Muscle of leg (tissue), 11 donors: Measurements from ENCODE around the gene HUS1B. TPM values are rescaled to one million over a fixed set of nuclear protein-coding genes. Genes with fewer than 3 reads are reported as not detected.
A peak's percentile ranks its signal among the peaks of the same experiment; 100 is the strongest.

Experiments used
- DNase-seq: peaks from one replicate; pipeline ENCODE4 v3.0.0; 2013
- H3K27ac ChIP-seq: one replicate; pipeline ENCODE4 v1.5.1; 2013; ENCODE audit warnings: mild to moderate bottlenecking, low read length, control low read depth
- H3K27me3 ChIP-seq: one replicate; pipeline ENCODE4 v1.6.1; 2013; ENCODE audit warnings: low read length; ENCODE audit not compliant: control insufficient read depth, insufficient read depth
- H3K36me3 ChIP-seq: one replicate; pipeline ENCODE4 v1.6.1; 2013; ENCODE audit warnings: low read length; ENCODE audit not compliant: control insufficient read depth, insufficient read depth
- H3K4me1 ChIP-seq: one replicate; pipeline ENCODE4 v1.6.1; 2013; ENCODE audit warnings: low read length; ENCODE audit not compliant: control insufficient read depth, insufficient read depth
- H3K4me3 ChIP-seq: one replicate; pipeline ENCODE4 v1.5.1; 2013; ENCODE audit warnings: low read length, control low read depth
- H3K9me3 ChIP-seq: replicated peaks from 2 replicates; pipeline ENCODE4 v1.6.1; 2013; ENCODE audit warnings: low read depth, low read length; ENCODE audit not compliant: control insufficient read depth
- WGBS: methylation state at CpG from one replicate; pipeline ENCODE4 v1.1.5; 2013; ENCODE audit warnings: missing lambda C conversion rate; ENCODE audit not compliant: insufficient coverage; 5-methylcytosine and 5-hydroxymethylcytosine counted together
- polyA plus RNA-seq, 8 donors: library from polyadenylated mRNA; unstranded; fragments of 120-200 nt; gene quantifications; one replicate each; pipeline versions ENCODE4 v1.2.1 to v1.2.3, GENCODE V29; 2013; ENCODE audit warnings: inconsistent platforms in 1 of 8, low replicate concordance in 1 of 8; ENCODE audit not compliant: insufficient read length in 8 of 8, insufficient read depth in 1 of 8
- total RNA-seq: library from RNA; stranded (reverse); fragments of 120-200 nt; gene quantifications from one replicate; pipeline ENCODE4 v1.2.4, GENCODE V29; 2013

HUS1B gene
- total and polyA plus RNA-seq, 9 donors, result 0.18 to 0.28 (median 0.19) TPM; not detected in 5

DNA sequence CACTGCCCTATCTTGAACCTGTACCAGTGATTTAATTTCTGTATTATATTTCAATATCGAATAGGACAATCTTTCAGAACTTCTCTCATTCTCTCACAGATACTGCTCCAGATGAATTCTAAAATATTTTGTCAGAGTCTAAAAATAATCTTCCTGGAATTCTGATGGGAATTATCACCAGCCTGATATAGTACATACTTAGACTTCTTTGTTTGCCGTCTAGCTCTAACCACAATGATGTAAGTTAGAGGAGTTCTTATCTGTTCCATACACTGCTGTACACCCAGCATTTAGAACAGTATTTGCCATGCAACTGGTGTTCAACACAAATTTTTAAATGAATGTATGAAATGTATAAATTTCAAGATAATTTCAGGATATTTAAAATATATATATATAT, 1.3 kb upstream of the HUS1B start:
- WGBS, result no CpG with 5 or more reads among the region's 2 CpGs
- Histone ChIP-seq H3K9me3 (peaks cover 5% of the 10 kb centered on the region), H3K27me3 (no peaks in the 10 kb centered on the region), H3K27ac (no peak overlapping the region), H3K4me1 (no peaks in the 10 kb centered on the region), H3K4me3 (no peak overlapping the region), H3K36me3 (peaks cover 3% of the 10 kb centered on the region)
- DNase-seq, result peak; percentile 5

GRCh38 chr6:657743-658142, 843 bp upstream of the HUS1B start:
- Histone ChIP-seq H3K36me3 (peaks cover 3% of the 10 kb centered on the region), H3K9me3 (peaks cover 5% of the 10 kb centered on the region), H3K4me3 (no peak overlapping the region), H3K27me3 (no peaks in the 10 kb centered on the region), H3K4me1 (no peaks in the 10 kb centered on the region), H3K27ac (no peak overlapping the region)
- DNase-seq, result no peak
- WGBS, result no CpG with 5 or more reads among the region's 1 CpG

DNA sequence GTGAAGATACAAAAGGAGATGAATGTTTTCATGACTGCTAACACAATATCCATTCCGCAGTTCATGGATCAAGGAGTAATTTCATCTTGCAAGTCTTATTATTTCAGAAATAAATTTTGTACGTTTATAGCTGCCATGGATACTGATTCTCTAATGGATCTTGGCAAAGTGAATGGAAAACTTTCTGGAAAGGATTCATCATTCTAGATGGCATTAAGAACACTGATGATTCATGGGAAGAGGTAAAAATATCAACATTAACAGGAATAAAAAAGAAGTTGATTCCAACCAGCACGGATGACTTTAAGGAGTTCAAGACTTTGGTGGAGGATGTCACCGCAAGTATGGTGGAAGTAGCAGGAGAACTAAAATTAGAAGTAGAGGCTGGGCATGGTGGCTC, 2.8 kb downstream of the HUS1B start:
- H3K9me3 ChIP-seq, result peaks cover 5% of the 10 kb centered on the region
- H3K27ac ChIP-seq, result no peak overlapping the region
- no peak for DNase-seq
- peaks cover 3% of the 10 kb centered on the region for H3K36me3 ChIP-seq
- no peak overlapping the region for H3K4me3 ChIP-seq
- WGBS, result 80% methylated on average over 2 of the region's 4 CpGs
- no peaks in the 10 kb centered on the region for H3K4me1 ChIP-seq
- H3K27me3 ChIP-seq, result no peaks in the 10 kb centered on the region

DNA sequence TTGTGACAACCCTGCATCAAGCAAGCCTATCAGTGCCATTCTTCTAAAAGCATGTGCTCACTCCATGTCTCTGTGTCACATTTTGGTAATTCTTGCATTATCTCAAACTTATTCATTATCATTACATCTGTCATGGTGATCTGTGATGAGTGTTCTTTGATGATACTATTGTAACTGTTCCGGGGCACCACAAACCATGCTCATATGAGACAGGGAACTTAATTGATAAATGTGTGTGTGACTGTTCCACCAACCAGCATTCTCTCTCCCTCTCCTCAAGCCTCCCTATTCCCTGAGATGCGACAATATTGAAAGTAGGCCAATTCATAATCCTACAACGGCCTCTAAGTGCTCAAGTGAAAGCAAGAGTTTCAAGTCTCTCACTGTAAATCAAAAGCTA, 4.0 kb downstream of the HUS1B start:
- no CpG with 5 or more reads among the region's 3 CpGs for WGBS
- Histone ChIP-seq H3K27me3 (no peaks in the 10 kb centered on the region), H3K4me1 (no peaks in the 10 kb centered on the region), H3K27ac (no peak overlapping the region), H3K9me3 (peaks cover 5% of the 10 kb centered on the region), H3K36me3 (peaks cover 3% of the 10 kb centered on the region), H3K4me3 (no peak overlapping the region)
- DNase-seq, result no peak

- Histone ChIP-seq H3K27ac (no peak overlapping the region), H3K9me3 (peaks cover 5% of the 10 kb centered on the region), H3K27me3 (no peaks in the 10 kb centered on the region), H3K4me3 (no peak overlapping the region), H3K4me1 (no peaks in the 10 kb centered on the region), H3K36me3 (no peaks in the 10 kb centered on the region)
- no CpG with 5 or more reads among the region's 4 CpGs for WGBS
- no peak for DNase-seq
Observed at GRCh38 chr6:650098-650497, 6.8 kb downstream of the HUS1B start.

DNA sequence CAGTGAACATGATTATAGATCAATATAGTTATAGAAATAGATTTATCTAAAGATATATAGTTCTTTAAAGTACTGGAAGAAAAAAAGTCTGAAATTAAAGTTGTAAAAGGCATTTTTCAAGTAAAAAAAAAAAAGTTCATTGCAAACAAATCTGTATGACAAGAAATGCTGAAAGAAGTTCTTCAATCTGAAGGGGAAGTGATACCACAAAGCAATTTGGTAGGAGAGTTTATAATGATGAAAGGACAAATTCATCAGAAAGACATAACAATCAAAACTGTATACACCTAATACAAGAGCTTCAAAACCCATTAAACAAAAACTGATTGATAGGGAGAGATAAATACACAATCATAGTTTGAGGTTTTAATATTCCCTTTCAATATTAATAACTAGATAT, 14.1 kb downstream of the HUS1B start:
- Histone ChIP-seq H3K4me1 (no peaks in the 10 kb centered on the region), H3K9me3 (peaks cover 9% of the 10 kb centered on the region), H3K36me3 (no peaks in the 10 kb centered on the region), H3K4me3 (no peak overlapping the region), H3K27ac (no peak overlapping the region), H3K27me3 (no peaks in the 10 kb centered on the region)
- no peak for DNase-seq

DNA sequence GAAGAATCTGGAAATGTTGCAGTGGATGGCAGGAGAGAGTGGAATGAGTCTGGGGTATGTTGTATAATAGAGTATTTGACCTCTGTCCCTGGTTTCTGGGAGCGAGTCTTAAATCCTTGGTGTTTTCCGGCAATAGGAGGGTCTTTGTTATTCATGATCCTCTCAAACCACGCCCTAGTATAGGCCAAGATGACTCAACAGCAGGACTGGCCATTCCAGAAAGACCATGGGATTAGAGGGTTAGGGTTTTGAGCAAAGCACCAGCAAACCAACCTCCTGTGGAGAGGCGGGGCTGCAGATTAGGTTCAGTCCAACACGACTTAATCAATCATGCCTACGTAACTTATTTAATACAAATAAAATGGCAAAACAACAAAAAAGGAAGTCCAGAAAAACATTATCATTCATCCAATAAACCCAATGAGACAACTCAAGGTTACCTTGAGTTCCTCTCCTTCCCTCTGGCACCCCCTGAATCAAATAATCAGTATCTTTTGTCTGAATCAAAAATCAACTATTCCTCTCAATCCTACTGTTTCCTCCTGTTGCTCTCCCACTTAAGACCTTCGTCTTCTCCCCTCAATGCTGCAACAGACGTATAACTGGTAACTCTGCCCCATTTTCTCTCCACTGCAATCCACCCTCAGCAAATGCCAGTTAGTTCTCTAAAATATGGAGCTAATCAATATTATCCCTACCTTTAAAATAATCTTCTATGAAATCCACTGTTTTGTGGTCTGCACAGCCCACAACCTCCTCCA, 15.5 kb downstream of the HUS1B start:
- Histone ChIP-seq H3K27me3 (no peaks in the 10 kb centered on the region), H3K27ac (no peak overlapping the region), H3K4me1 (no peaks in the 10 kb centered on the region), H3K36me3 (peaks cover 7% of the 10 kb centered on the region), H3K9me3 (peaks cover 9% of the 10 kb centered on the region), H3K4me3 (no peak overlapping the region)
- 100% methylated on average over 3 of the region's 8 CpGs for WGBS
- DNase-seq, result no peak

DNA sequence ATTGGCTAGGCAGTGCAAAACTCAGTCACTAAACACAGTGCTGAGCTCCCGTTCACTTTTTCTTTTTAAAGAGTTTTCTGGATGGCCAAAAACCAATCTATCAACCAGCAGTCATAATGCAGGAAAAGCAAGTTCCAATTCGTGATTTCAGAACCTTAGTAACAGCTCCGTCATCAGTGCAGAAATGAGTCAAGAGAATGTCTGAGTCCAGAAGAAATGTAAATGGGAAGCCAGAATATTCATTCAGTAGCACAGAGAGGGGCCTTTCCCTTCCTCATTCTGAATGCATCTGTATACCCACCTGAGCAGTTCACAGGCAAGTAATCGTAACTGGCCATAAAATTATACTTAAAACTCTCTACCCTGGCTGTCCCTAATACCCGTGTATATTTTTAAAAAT, 20.4 kb downstream of the HUS1B start:
- Histone ChIP-seq H3K27ac (no peak overlapping the region), H3K4me3 (no peak overlapping the region), H3K36me3 (peaks cover 10% of the 10 kb centered on the region), H3K9me3 (peaks cover 2% of the 10 kb centered on the region), H3K4me1 (no peaks in the 10 kb centered on the region), H3K27me3 (no peaks in the 10 kb centered on the region)
- no peak for DNase-seq
- 100% methylated on average over 1 of the region's 5 CpGs for WGBS

GRCh38 chr6:635233-635632, 21.7 kb downstream of the HUS1B start:
- Histone ChIP-seq H3K27ac (no peak overlapping the region), H3K4me1 (no peaks in the 10 kb centered on the region), H3K4me3 (no peak overlapping the region), H3K36me3 (peaks cover 10% of the 10 kb centered on the region), H3K27me3 (no peaks in the 10 kb centered on the region), H3K9me3 (no peaks in the 10 kb centered on the region)
- DNase-seq, result no peak
- no CpG with 5 or more reads among the region's 5 CpGs for WGBS

- H3K4me1 ChIP-seq, result no peaks in the 10 kb centered on the region
- no peaks in the 10 kb centered on the region for H3K9me3 ChIP-seq
- H3K4me3 ChIP-seq, result no peak overlapping the region
- no peak for DNase-seq
- no peak overlapping the region for H3K27ac ChIP-seq
- peaks cover 10% of the 10 kb centered on the region for H3K36me3 ChIP-seq
- no CpG with 5 or more reads among the region's 1 CpG for WGBS
- H3K27me3 ChIP-seq, result no peaks in the 10 kb centered on the region
Observed at GRCh38 chr6:633611-634010, 23.3 kb downstream of the HUS1B start.

DNA sequence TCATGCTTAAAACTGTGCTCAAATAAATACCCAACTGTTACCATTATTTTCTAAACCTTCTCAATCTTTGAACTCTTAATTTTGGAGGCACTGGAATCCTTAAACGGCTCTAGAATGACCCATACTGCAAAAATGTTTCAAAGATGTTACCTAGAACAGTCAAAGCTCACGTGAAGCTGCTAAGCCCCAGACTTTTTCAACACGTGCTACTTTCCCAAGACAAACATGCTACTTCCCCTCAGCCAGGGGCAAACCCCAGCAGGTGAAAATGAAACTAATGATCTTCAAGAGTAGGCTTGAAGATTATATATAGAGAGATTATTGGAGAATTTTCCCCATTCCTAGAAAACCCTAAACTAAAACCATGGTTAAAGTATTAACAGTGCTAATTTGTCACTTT, 28.1 kb downstream of the HUS1B start:
- Histone ChIP-seq H3K27me3 (no peaks in the 10 kb centered on the region), H3K9me3 (no peaks in the 10 kb centered on the region), H3K4me3 (no peak overlapping the region), H3K27ac (no peak overlapping the region), H3K4me1 (no peaks in the 10 kb centered on the region), H3K36me3 (peaks cover 3% of the 10 kb centered on the region)
- 100% methylated on average over 1 of the region's 3 CpGs for WGBS
- no peak for DNase-seq
